Hepatic stellate cell (primary cell): ENCODE measurements around the gene CDKN2C.
"Not testable (repeated sequence)": the region's sequence is repeated elsewhere in the genome, so short reads cannot be mapped to it uniquely, and the experiment has no call there.

ENCODE experiments used
- DNase-seq: peaks from one replicate; pipeline ENCODE4 v3.0.0; 2011; ENCODE audit warnings: low spot score

The CDKN2C gene

GRCh38 chr1:50979937-50980336 is 9.9 kb downstream of the CDKN2C start:
- no peak for DNase-seq

DNA sequence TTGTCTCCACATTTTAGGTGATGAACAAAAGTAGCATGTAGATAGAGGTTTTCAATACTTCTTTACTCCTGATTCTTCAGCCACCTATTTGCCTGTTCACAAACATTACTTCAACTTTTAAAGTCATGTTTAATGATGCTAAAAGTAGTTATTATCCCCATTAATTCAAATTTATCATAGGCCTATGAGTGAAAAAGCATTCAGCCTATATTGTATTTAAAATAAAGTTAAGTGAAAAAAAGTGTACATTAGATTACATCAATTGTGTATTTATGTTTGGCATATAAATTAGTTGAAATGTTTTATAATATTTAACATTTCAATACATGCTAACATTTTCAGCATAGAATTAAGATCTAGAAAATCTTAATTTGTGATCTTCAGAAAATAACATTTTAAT is 10.5 kb downstream of the CDKN2C start:
- DNase-seq, result no peak

DNA sequence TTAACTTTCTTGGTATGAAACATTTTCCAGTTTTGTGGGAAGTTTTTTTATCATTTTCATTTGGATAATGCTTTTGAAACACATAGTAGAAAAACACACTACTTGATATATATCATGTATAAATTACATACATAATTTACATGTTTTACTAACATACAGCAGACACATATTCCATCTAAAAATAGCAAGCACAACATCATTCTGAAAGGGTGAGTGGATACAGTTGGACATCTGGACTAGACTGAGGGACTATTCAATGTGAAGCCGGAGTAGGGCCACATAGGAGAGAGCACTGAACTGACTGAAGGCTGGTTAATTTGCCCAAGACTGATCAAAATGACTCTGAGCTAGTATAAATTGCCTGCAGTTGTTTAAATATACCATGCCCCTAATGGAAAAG is 11.7 kb downstream of the CDKN2C start:
- no peak for DNase-seq

- no peak for DNase-seq
These were observed 12.6 kb downstream of the CDKN2C start for GRCh38 chr1:50982611-50983010.

DNA sequence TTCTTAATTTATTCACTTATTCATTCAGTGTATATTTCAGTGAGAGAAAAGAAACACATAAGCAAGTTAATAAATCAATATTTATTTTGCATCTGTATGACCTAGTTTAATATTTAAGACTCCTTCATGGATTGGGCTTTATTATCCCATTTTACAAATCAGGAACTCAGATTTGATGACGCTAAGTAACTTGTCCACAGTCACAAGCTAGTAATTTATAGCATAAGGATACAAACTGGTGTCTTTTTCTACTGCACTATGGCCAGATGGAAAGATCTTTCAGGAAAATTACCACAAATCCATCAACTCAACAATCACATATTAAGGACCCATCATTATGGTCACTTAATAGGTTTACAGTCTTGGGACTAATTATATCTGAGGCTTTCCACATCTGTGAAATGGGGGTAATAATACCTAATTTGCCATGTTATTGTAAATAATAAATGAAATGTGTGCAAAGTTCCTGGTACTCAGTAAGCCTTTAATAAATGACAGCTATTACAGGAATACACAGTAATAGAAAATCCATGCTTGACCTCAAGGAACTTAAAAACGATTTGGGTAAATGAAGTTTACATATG is 13.3 kb downstream of the CDKN2C start:
- DNase-seq, result no peak

DNA sequence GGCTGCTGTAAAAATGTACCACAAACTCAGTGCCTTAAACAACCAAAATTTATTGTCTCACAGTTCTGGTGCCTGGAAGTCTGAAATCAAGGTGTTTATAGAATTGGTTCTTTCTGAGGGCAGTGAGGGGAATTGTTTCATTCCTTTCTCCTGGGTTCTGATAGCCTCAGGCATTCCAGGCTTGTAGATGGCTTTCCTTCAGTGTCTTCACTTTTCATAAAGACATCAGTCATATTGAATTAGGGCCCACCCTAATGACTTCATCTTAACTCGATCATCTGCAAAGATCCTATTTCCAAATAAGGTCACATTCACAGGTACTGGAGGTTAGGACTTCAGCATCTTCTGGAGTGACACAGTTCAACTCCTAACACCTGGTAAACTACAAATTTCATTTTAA is 15.0 kb downstream of the CDKN2C start:
- DNase-seq, result no peak

GRCh38 chr1:50986653-50987052 is 16.6 kb downstream of the CDKN2C start:
- DNase-seq, result no peak

- DNase-seq, result no peak
These were observed 19.6 kb downstream of the CDKN2C start for GRCh38 chr1:50989694-50990093.

DNA sequence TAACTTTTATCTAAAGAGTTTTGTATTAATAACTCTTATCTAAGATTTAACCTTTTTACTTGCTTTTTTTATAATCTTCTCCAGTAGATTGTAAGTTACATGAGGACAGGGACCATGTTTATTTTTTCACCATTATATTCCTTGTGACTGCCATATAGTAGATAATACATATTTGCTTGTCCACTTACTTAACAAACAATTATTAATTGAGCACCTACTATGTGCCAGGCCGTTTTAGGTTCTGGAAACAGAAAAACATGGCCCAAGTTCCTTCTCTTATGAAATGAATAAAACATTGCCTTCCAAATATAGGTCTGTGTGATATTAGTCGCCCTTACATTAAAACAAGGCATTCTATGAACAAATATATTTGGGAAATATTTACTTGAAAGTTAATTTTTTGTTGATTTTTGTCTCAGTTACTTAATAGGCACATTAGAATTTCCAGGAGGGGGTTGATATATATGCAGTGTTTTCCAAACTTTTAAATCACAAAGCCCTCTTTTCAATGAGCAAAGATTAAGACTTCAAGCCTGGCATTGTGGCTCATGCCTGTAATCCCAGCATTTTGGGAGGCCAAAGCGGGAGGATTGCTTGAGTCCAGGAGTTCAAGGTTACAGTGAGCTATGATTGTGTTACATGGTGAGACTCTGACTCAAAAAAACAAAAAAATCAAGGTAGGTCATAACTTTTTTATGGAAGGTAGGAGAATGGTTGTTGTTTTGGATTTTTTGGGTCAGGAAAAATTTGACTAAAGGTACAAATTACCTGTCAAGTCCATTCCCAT is 22.7 kb downstream of the CDKN2C start:
- no peak for DNase-seq

DNA sequence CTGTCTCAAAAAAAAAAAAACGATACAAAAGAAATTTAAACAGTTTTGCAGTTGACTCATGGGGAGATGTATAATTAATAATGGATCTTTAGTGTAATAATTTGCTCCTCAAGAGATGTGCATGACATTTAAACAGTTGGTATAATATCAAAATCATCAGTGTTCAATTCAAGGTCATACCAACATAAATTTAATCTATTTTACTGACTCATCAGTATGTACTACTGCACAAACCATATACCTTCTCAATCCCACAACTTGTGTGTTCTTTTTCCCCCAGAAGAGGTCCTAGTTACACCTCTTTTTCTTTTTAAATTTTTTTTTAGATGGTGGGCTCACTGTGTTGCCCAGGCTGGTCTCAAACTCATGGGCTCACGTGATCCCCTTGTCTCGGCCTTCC is 23.6 kb downstream of the CDKN2C start:
- DNase-seq, result no peak

- no peak for DNase-seq
These were observed 25.0 kb downstream of the CDKN2C start for GRCh38 chr1:50994997-50995396.

GRCh38 chr1:50995651-50996050 is 25.6 kb downstream of the CDKN2C start:
- no peak for DNase-seq

GRCh38 chr1:50996083-50996482 is 26.0 kb downstream of the CDKN2C start:
- no peak for DNase-seq

DNA sequence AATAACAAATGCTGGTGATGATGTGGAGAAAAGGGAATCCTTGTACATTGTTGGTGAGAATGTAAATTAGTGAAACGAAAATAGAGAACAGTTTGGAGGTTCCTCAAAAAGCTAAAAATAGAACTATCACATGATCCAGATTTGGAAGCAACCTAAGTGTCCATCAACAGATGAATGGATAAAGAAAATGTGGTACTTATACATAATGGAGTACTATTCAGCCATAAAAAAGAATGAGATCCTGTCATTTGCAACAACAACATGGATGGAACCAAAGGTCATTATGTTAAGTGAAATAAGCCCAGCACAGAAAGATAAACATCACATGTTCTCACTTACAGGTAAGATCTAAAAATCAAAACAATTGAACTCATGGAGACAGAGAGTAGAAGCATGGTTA is 29.3 kb downstream of the CDKN2C start:
- DNase-seq, result not testable (repeated sequence)

- DNase-seq, result no peak
These were observed 30.1 kb downstream of the CDKN2C start for GRCh38 chr1:51000160-51000559.

DNA sequence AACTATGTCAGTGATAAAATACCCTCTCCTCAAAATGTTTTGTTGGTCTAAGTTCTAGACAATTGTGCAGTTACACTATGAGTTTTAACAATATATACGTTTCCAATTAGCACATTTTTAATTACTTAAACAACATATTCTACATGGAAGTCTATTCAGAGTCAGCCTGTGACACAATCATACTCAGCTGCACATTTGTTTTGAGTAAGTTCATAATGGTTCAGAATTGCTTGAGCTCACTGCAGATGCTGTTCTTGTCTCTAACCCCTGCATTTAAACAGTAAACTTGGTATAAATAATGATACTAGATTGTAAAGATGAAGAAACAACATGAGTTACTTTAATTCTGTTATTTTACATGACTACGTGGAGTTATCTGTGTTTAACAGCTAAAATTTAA is 30.6 kb downstream of the CDKN2C start:
- DNase-seq, result no peak

DNA sequence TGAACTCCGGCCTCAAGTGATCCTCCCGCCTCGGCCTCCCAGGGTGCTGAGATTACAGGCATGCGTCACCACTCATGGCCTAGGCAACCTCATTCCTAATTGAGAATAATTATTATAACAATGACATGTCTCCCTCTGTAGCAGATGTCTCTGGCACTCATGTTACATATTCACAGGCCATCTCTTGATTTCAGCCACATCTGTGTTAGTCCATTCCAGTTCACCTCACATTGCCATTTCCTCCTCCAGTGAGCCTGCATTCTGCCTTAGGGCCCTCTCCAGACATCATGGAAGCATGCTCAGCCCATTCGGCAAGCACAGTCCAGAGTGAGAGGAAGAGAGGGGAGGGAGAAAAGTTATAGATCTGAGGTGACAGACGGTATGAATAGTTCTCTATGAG is 32.5 kb downstream of the CDKN2C start:
- DNase-seq, result no peak

- not testable (repeated sequence) for DNase-seq
These were observed 35.5 kb downstream of the CDKN2C start for GRCh38 chr1:51005549-51005948.

GRCh38 chr1:51009381-51009780 is 39.3 kb downstream of the CDKN2C start:
- DNase-seq, result no peak

- DNase-seq, result no peak
These were observed 44.8 kb downstream of the CDKN2C start for GRCh38 chr1:51014878-51015277.

GRCh38 chr1:51019811-51020210 is 49.8 kb downstream of the CDKN2C start:
- DNase-seq, result no peak
